H9 (cell line): Measurements from ENCODE around the gene PLXNA4. TPM values are rescaled to one million over a fixed set of nuclear protein-coding genes. Genes with fewer than 3 reads are reported as not detected.

ENCODE experiments used
- DNase-seq: peaks from one replicate; pipeline ENCODE4 v3.0.0-alpha.2; 2017
- H2AFZ ChIP-seq: one replicate; pipeline ENCODE4 v1.6.1; 2013; ENCODE audit warnings: mild to moderate bottlenecking, low read length, control low read depth, moderate library complexity
- H2AK5ac ChIP-seq: 2 replicates; pipeline ENCODE4 v1.6.1; 2013; ENCODE audit warnings: low read length, control low read depth, mixed read lengths; ENCODE audit not compliant: insufficient read length
- H2BK120ac ChIP-seq: one replicate; pipeline ENCODE4 v1.6.1; 2013; ENCODE audit warnings: low read depth, mild to moderate bottlenecking, low read length, control low read depth, inconsistent platforms; ENCODE audit not compliant: poor library complexity, severe bottlenecking
- H2BK12ac ChIP-seq: 2 replicates; pipeline ENCODE4 v1.6.1; 2013; ENCODE audit warnings: low read length, control low read depth, mixed read lengths, low read depth; ENCODE audit not compliant: insufficient read length
- H2BK15ac ChIP-seq: 2 replicates; pipeline ENCODE4 v1.6.1; 2013; ENCODE audit warnings: low read depth, low read length, control low read depth
- H2BK20ac ChIP-seq: one replicate; pipeline ENCODE4 v1.6.1; 2013; ENCODE audit warnings: low read depth, mild to moderate bottlenecking, low read length, control low read depth, inconsistent platforms; ENCODE audit not compliant: poor library complexity, severe bottlenecking
- H2BK5ac ChIP-seq: 2 replicates; pipeline ENCODE4 v1.6.1; 2013; ENCODE audit warnings: low read length, control low read depth, mixed read lengths; ENCODE audit not compliant: insufficient read length
- H3K14ac ChIP-seq: 2 replicates; pipeline ENCODE4 v1.6.1; 2013; ENCODE audit warnings: low read length, control low read depth; ENCODE audit not compliant: insufficient read depth
- H3K18ac ChIP-seq: 2 replicates; pipeline ENCODE4 v1.6.1; 2013; ENCODE audit warnings: low read depth, mild to moderate bottlenecking, mixed read lengths, low read length, control low read depth; ENCODE audit not compliant: insufficient read length
- H3K23ac ChIP-seq: 2 replicates; pipeline ENCODE4 v1.6.1; 2013; ENCODE audit warnings: low read length, control low read depth, mixed read lengths, low read depth; ENCODE audit not compliant: insufficient read length
- H3K23me2 ChIP-seq: 2 replicates; pipeline ENCODE4 v1.6.1; 2013; ENCODE audit warnings: low read depth, mild to moderate bottlenecking, mixed read lengths, low read length, control low read depth; ENCODE audit not compliant: insufficient read length, poor library complexity, severe bottlenecking
- H3K27ac ChIP-seq: 2 replicates; pipeline ENCODE4 v1.5.1; 2013; ENCODE audit warnings: low read length, control low read depth, mixed read lengths, low read depth; ENCODE audit not compliant: insufficient read length
- H3K27me3 ChIP-seq: 2 replicates; pipeline ENCODE4 v1.6.1; 2013; ENCODE audit warnings: low read length, control low read depth, inconsistent platforms; ENCODE audit not compliant: insufficient read depth
- H3K4ac ChIP-seq: 2 replicates; pipeline ENCODE4 v1.6.1; 2013; ENCODE audit warnings: low read depth, mild to moderate bottlenecking, control low read depth, inconsistent platforms, low read length, moderate library complexity
- H3K4me1 ChIP-seq: 2 replicates; pipeline ENCODE4 v1.6.1; 2013; ENCODE audit warnings: low read length, control low read depth, inconsistent platforms; ENCODE audit not compliant: insufficient read depth
- H3K4me2 ChIP-seq: 2 replicates; pipeline ENCODE4 v1.6.1; 2013; ENCODE audit warnings: low read length, control low read depth, mixed read lengths; ENCODE audit not compliant: insufficient read length, insufficient read depth
- H3K56ac ChIP-seq: 2 replicates; pipeline ENCODE4 v1.6.1; 2013; ENCODE audit warnings: low read depth, mild to moderate bottlenecking, mixed read lengths, low read length, control low read depth; ENCODE audit not compliant: insufficient read length
- H3K79me1 ChIP-seq: 2 replicates; pipeline ENCODE4 v1.6.1; 2013; ENCODE audit warnings: low read depth, mild to moderate bottlenecking, moderate library complexity, low read length, control low read depth, inconsistent platforms; ENCODE audit not compliant: insufficient read depth, poor library complexity, severe bottlenecking
- H3K79me2 ChIP-seq: 2 replicates; pipeline ENCODE4 v1.6.1; 2013; ENCODE audit warnings: low read length, control low read depth, inconsistent platforms; ENCODE audit not compliant: insufficient read depth
- H3K9ac ChIP-seq: 2 replicates; pipeline ENCODE4 v1.6.1; 2013; ENCODE audit warnings: low read length, control low read depth, mixed read lengths; ENCODE audit not compliant: insufficient read length; ENCODE audit errors: extremely low read depth
- H3K9me3 ChIP-seq: one replicate; pipeline ENCODE4 v1.6.1; 2013; ENCODE audit warnings: low read depth, low read length, inconsistent platforms; ENCODE audit not compliant: control insufficient read depth
- H3T11ph ChIP-seq: one replicate; pipeline ENCODE4 v1.6.1; 2013; ENCODE audit warnings: mild to moderate bottlenecking, low read length, control low read depth, inconsistent platforms
- H4K20me1 ChIP-seq: one replicate; pipeline ENCODE4 v1.6.1; 2013; ENCODE audit not compliant: control insufficient read depth, insufficient read length, insufficient read depth
- H4K5ac ChIP-seq: 2 replicates; pipeline ENCODE4 v1.6.1; 2013; ENCODE audit warnings: low read depth, mild to moderate bottlenecking, mixed read lengths, low read length, control low read depth; ENCODE audit not compliant: insufficient read length
- H4K8ac ChIP-seq: replicated peaks from 2 replicates; pipeline ENCODE4 v1.6.1; 2013; ENCODE audit warnings: low read length, control low read depth, mixed read lengths, low read depth; ENCODE audit not compliant: insufficient read length
- H4K91ac ChIP-seq: 2 replicates; pipeline ENCODE4 v1.6.1; 2013; ENCODE audit warnings: low read depth, mild to moderate bottlenecking, moderate library complexity, mixed read lengths, low read length, control low read depth; ENCODE audit not compliant: insufficient read length
- H3K27ac Mint-ChIP-seq, 3 experiments: 2 replicates in 2 of 3; 3 replicates in 1 of 3; pipeline ENCODE4 v1.8.0; 2020 to 2021; ENCODE audit warnings: mixed read lengths in 3 of 3, mild to moderate bottlenecking in 1 of 3, moderate library complexity in 1 of 3
- H3K27me3 Mint-ChIP-seq: 2 replicates; pipeline ENCODE4 v1.8.0; 2021; ENCODE audit warnings: low read depth, mild to moderate bottlenecking, moderate library complexity, mixed read lengths
- H3K36me3 Mint-ChIP-seq, 3 experiments: 2 replicates in 2 of 3; 3 replicates in 1 of 3; pipeline ENCODE4 v1.8.0; 2020 to 2021; ENCODE audit warnings: low read depth in 3 of 3, mixed read lengths in 3 of 3; ENCODE audit not compliant: insufficient read depth in 1 of 3
- H3K4me1 Mint-ChIP-seq, 2 experiments: 2 replicates each; pipeline ENCODE4 v1.8.0; 2020; ENCODE audit warnings: mixed read lengths in 2 of 2
- H3K4me3 Mint-ChIP-seq, 2 experiments: 2 replicates in 1 of 2; 3 replicates in 1 of 2; pipeline ENCODE4 v1.8.0; 2020 to 2021; ENCODE audit warnings: mild to moderate bottlenecking in 2 of 2, mixed read lengths in 2 of 2, moderate library complexity in 1 of 2
- H3K9me3 Mint-ChIP-seq, 2 experiments: 2 replicates in 1 of 2; 3 replicates in 1 of 2; pipeline ENCODE4 v1.8.0; 2020; ENCODE audit warnings: mild to moderate bottlenecking in 2 of 2, mixed read lengths in 2 of 2, moderate library complexity in 1 of 2
- WGBS: extraction: QIAGEN DNeasy Blood & Tissue Kit; methylation state at CpG from one replicate; pipeline ENCODE4 v1.1.7; 2013; ENCODE audit warnings: missing lambda C conversion rate, low lambda C conversion rate, mixed read lengths; ENCODE audit not compliant: insufficient read length; ENCODE audit errors: extremely low coverage; 5-methylcytosine and 5-hydroxymethylcytosine counted together
- total RNA-seq: library from RNA; stranded (reverse); gene quantifications from 2 replicates; pipeline ENCODE4 v1.2.1, GENCODE V29; 2021
- TF ChIP-seq, protein P1 (sequence below): fragments of 200-600 bp; sonication (generic); conservative IDR thresholded peaks from 3 replicates; pipeline ENCODE4 v1.8.0; 2021; ENCODE audit warnings: antibody characterized with exemption, mild to moderate bottlenecking

The PLXNA4 gene
- total RNA-seq, 1 experiment from 2014 or later = 0.35 TPM

- Histone ChIP-seq H3K79me1 (no peaks in the 10 kb centered on the region), H3K23ac (no peak overlapping the region), H4K91ac (no peak overlapping the region), H2BK120ac (no peak overlapping the region), H3K27me3 (no peaks in the 10 kb centered on the region), H4K8ac (no peak overlapping the region), H3K27ac (no peak overlapping the region), H2AK5ac (no peak overlapping the region), H2BK5ac (no peak overlapping the region), H3K23me2 (no peaks in the 10 kb centered on the region), H3K4ac (no peak overlapping the region), H3K4me2 (no peak overlapping the region), H2AFZ (no peak overlapping the region), H4K20me1 (no peaks in the 10 kb centered on the region), H3K4me1 (peaks cover 9% of the 10 kb centered on the region), H2BK12ac (no peak overlapping the region), H3K14ac (no peak overlapping the region), H2BK20ac (no peak overlapping the region), H3K9me3 (no peaks in the 10 kb centered on the region), H3K18ac (no peak overlapping the region), H3K56ac (no peak overlapping the region), H2BK15ac (no peak overlapping the region), H3K79me2 (no peaks in the 10 kb centered on the region), H4K5ac (no peak overlapping the region), H3K9ac (no peak overlapping the region), H3T11ph (no peak overlapping the region)
- Mint-ChIP-seq H3K4me3 (no peak overlapping the region; a peak in 1 of 5 replicates), H3K27me3 (peaks cover 25% of the 10 kb centered on the region), H3K27ac (no peak overlapping the region; a peak in 1 of 7 replicates), H3K9me3 (no peaks in the 10 kb centered on the region), H3K4me1 (peaks cover 13 to 17% of the 10 kb centered on the region in 2 experiments), H3K36me3 (no peaks in the 10 kb centered on the region)
- WGBS = no CpG with 5 or more reads among the region's 3 CpGs
- TF ChIP-seq, protein P1, sequence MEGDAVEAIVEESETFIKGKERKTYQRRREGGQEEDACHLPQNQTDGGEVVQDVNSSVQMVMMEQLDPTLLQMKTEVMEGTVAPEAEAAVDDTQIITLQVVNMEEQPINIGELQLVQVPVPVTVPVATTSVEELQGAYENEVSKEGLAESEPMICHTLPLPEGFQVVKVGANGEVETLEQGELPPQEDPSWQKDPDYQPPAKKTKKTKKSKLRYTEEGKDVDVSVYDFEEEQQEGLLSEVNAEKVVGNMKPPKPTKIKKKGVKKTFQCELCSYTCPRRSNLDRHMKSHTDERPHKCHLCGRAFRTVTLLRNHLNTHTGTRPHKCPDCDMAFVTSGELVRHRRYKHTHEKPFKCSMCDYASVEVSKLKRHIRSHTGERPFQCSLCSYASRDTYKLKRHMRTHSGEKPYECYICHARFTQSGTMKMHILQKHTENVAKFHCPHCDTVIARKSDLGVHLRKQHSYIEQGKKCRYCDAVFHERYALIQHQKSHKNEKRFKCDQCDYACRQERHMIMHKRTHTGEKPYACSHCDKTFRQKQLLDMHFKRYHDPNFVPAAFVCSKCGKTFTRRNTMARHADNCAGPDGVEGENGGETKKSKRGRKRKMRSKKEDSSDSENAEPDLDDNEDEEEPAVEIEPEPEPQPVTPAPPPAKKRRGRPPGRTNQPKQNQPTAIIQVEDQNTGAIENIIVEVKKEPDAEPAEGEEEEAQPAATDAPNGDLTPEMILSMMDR = no peak
- DNase-seq = no peak
Observed at GRCh38 chr7:132276234-132276630, 300.0 kb downstream of the PLXNA4 start.
